KMS-11 (cell line): ENCODE data around the gene VASN.

Experiments used
- H2AFZ ChIP-seq: fragments of 200-600 bp; sonication (generic); 2 replicates; pipeline ENCODE4 v1.6.1; 2016; ENCODE audit warnings: antibody characterized with exemption, mixed run types, low read depth
- H3K27ac ChIP-seq: fragments of 200-600 bp; sonication (generic); 2 replicates; pipeline ENCODE4 v1.6.1; 2016; ENCODE audit warnings: mild to moderate bottlenecking, mixed run types
- H3K27me3 ChIP-seq: fragments of 200-600 bp; sonication (generic); 2 replicates; pipeline ENCODE4 v1.6.1; 2017; ENCODE audit warnings: mild to moderate bottlenecking, low read depth, mixed run types, moderate library complexity; ENCODE audit not compliant: insufficient read depth
- H3K36me3 ChIP-seq: fragments of 200-600 bp; sonication (generic); 2 replicates; pipeline ENCODE4 v1.6.1; 2017; ENCODE audit warnings: mild to moderate bottlenecking, mixed run types; ENCODE audit not compliant: insufficient read depth
- H3K4me1 ChIP-seq: fragments of 200-600 bp; sonication (generic); 2 replicates; pipeline ENCODE4 v1.6.1; 2016; ENCODE audit warnings: mild to moderate bottlenecking, low read depth, mixed run types; ENCODE audit not compliant: poor library complexity, severe bottlenecking
- H3K4me2 ChIP-seq: fragments of 200-600 bp; sonication (generic); 2 replicates; pipeline ENCODE4 v1.7.0; 2016; ENCODE audit warnings: mild to moderate bottlenecking, mixed run types
- H3K4me3 ChIP-seq: fragments of 200-600 bp; sonication (generic); IDR thresholded peaks from 2 replicates; pipeline ENCODE4 v1.6.1; 2017; ENCODE audit warnings: low read depth, low read length, mixed read lengths; ENCODE audit not compliant: insufficient read depth
- H3K79me2 ChIP-seq: fragments of 200-600 bp; sonication (generic); 2 replicates; pipeline ENCODE4 v1.6.1; 2016; ENCODE audit warnings: low read depth, mixed run types; ENCODE audit not compliant: insufficient read depth
- H3K9ac ChIP-seq: fragments of 200-600 bp; sonication (generic); 2 replicates; pipeline ENCODE4 v1.6.1; 2016; ENCODE audit warnings: mild to moderate bottlenecking, mixed run types
- H4K20me1 ChIP-seq: fragments of 200-600 bp; sonication (generic); 2 replicates; pipeline ENCODE4 v1.6.1; 2016; ENCODE audit warnings: mild to moderate bottlenecking, mixed run types; ENCODE audit not compliant: insufficient read depth
- TF ChIP-seq, protein P1 (sequence below): fragments of 200-600 bp; sonication (generic); conservative IDR thresholded peaks from 2 replicates; pipeline ENCODE4 v1.6.1; 2017; ENCODE audit warnings: low read depth, mild to moderate bottlenecking, antibody characterized with exemption, low read length, moderate library complexity, mixed read lengths

The VASN gene

GRCh38 chr16:4361033-4361943 is 10.4 kb upstream of the VASN start:
- H3K9ac ChIP-seq, result no peak overlapping the region
- peaks cover 3% of the 10 kb centered on the region; the same call in 1 of the 2 replicates for H3K36me3 ChIP-seq
- H3K27ac ChIP-seq, result no peak overlapping the region
- TF ChIP-seq, protein P1, sequence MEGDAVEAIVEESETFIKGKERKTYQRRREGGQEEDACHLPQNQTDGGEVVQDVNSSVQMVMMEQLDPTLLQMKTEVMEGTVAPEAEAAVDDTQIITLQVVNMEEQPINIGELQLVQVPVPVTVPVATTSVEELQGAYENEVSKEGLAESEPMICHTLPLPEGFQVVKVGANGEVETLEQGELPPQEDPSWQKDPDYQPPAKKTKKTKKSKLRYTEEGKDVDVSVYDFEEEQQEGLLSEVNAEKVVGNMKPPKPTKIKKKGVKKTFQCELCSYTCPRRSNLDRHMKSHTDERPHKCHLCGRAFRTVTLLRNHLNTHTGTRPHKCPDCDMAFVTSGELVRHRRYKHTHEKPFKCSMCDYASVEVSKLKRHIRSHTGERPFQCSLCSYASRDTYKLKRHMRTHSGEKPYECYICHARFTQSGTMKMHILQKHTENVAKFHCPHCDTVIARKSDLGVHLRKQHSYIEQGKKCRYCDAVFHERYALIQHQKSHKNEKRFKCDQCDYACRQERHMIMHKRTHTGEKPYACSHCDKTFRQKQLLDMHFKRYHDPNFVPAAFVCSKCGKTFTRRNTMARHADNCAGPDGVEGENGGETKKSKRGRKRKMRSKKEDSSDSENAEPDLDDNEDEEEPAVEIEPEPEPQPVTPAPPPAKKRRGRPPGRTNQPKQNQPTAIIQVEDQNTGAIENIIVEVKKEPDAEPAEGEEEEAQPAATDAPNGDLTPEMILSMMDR, result no peak
- H2AFZ ChIP-seq, result no peak overlapping the region
- no peaks in the 10 kb centered on the region for H3K79me2 ChIP-seq
- H3K27me3 ChIP-seq, result no peaks in the 10 kb centered on the region
- no peak overlapping the region for H3K4me2 ChIP-seq
- H4K20me1 ChIP-seq, result no peaks in the 10 kb centered on the region
- H3K4me3 ChIP-seq, result no peak overlapping the region
- H3K4me1 ChIP-seq, result no peaks in the 10 kb centered on the region

DNA sequence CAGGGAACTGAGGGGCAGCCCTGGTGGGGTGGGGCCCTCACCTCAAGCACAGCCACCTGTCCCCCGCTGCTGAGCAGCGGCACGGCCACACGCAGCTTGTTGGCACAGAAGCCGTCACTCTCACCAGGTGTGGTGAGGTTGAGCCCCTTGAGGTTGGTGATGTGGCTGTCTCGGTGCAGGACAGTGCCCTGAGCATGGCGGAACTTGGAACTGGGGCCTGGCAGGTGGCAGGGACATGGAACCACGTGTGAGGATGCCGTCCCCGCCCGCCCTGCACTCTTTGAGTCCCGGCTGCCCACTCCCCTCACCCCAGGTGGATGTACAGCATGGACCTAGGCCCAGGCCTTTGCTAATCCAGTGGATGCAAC is 9.7 kb upstream of the VASN start:
- Histone ChIP-seq H3K79me2 (no peaks in the 10 kb centered on the region), H3K27ac (no peak overlapping the region), H3K27me3 (no peaks in the 10 kb centered on the region), H3K4me2 (no peak overlapping the region), H3K4me3 (no peak overlapping the region), H3K36me3 (peaks cover 3% of the 10 kb centered on the region; the same call in 1 of the 2 replicates), H3K4me1 (no peaks in the 10 kb centered on the region), H4K20me1 (no peaks in the 10 kb centered on the region), H3K9ac (no peak overlapping the region), H2AFZ (no peak overlapping the region)
- TF ChIP-seq, protein P1, result no peak

- TF ChIP-seq, protein P1, result no peak
- H3K4me2 ChIP-seq, result no peak overlapping the region
- H3K79me2 ChIP-seq, result no peaks in the 10 kb centered on the region
- H3K4me1 ChIP-seq, result no peaks in the 10 kb centered on the region
- H3K36me3 ChIP-seq, result peaks cover 3% of the 10 kb centered on the region; the same call in 1 of the 2 replicates
- H3K27ac ChIP-seq, result no peak overlapping the region
- H3K4me3 ChIP-seq, result no peak overlapping the region
- H2AFZ ChIP-seq, result no peak overlapping the region
- no peaks in the 10 kb centered on the region for H4K20me1 ChIP-seq
- no peaks in the 10 kb centered on the region for H3K27me3 ChIP-seq
- no peak overlapping the region for H3K9ac ChIP-seq
These were observed 9.0 kb upstream of the VASN start for GRCh38 chr16:4362476-4363135.

- Histone ChIP-seq H3K27ac (no peak overlapping the region), H3K27me3 (no peaks in the 10 kb centered on the region), H3K9ac (no peak overlapping the region), H2AFZ (no peak overlapping the region), H3K4me1 (no peaks in the 10 kb centered on the region), H3K36me3 (0 out of 2 replicates have a peak, but pooled peaks cover 3% of the 10 kb centered on the region), H4K20me1 (no peaks in the 10 kb centered on the region), H3K4me3 (no peak overlapping the region), H3K4me2 (no peak overlapping the region), H3K79me2 (no peaks in the 10 kb centered on the region)
- TF ChIP-seq, protein P1, result no peak
These were observed 7.2 kb upstream of the VASN start for GRCh38 chr16:4364196-4365013.
